Right hindlimb (tissue), 1 donor: Measurements from ENCODE around the gene ZNF559.

Experiments used
- DNase-seq: peaks from one replicate; pipeline ENCODE4 v3.0.0-alpha.2; 2018

The ZNF559 gene

GRCh38 chr19:9362905-9363304, 38.9 kb downstream of the ZNF559 start, which contains the start of gene ZNF177:
ZNF177 (plus strand) TSS chr19:9363013; CDS start chr19:9378312, 15,299 bp downstream.
- DNase-seq = peak; percentile 77

- DNase-seq = no peak
These were observed 47.0 kb downstream of the ZNF559 start for GRCh38 chr19:9370738-9371619.

- DNase-seq = no peak
These were observed 57.4 kb downstream of the ZNF559 start for GRCh38 chr19:9381361-9381785.
